BE2C (cell line): Measurements from ENCODE around the gene TECPR1.

Experiments
- DNase-seq: peaks from one replicate; pipeline ENCODE4 v3.0.0-alpha.2; 2020
- H3K27me3 ChIP-seq: fragments of 250-450 bp; sonication (Bioruptor Pico); 2 replicates; pipeline ENCODE4 v1.5.1; 2020; ENCODE audit warnings: mild to moderate bottlenecking
- H3K36me3 ChIP-seq: fragments of 250-450 bp; sonication (Bioruptor Pico); 2 replicates; pipeline ENCODE4 v1.5.1; 2020; ENCODE audit warnings: mild to moderate bottlenecking
- H3K4me1 ChIP-seq: fragments of 250-450 bp; sonication (Bioruptor Pico); 2 replicates; pipeline ENCODE4 v1.5.1; 2020
- H3K4me3 ChIP-seq: 2 replicates; pipeline ENCODE4 v1.5.1; 2011; ENCODE audit warnings: low read depth, low read length
- H3K9me3 ChIP-seq: fragments of 250-450 bp; sonication (Bioruptor Pico); 2 replicates; pipeline ENCODE4 v1.5.1; 2020
- CTCF ChIP-seq: IDR thresholded peaks from 2 replicates; pipeline ENCODE4 v1.5.1; 2012; ENCODE audit warnings: mild to moderate bottlenecking, low read depth, low read length

TECPR1 gene

GRCh38 chr7:98187138-98187502 is 64.9 kb downstream of the TECPR1 start:
- H3K4me1 ChIP-seq, result no peaks in the 10 kb centered on the region
- peaks cover 9% of the 10 kb centered on the region for H3K36me3 ChIP-seq
- H3K27me3 ChIP-seq, result no peaks in the 10 kb centered on the region
- no peak for TF ChIP-seq CTCF
- no peak for DNase-seq
- H3K4me3 ChIP-seq, result no peak overlapping the region
- no peaks in the 10 kb centered on the region for H3K9me3 ChIP-seq

DNA sequence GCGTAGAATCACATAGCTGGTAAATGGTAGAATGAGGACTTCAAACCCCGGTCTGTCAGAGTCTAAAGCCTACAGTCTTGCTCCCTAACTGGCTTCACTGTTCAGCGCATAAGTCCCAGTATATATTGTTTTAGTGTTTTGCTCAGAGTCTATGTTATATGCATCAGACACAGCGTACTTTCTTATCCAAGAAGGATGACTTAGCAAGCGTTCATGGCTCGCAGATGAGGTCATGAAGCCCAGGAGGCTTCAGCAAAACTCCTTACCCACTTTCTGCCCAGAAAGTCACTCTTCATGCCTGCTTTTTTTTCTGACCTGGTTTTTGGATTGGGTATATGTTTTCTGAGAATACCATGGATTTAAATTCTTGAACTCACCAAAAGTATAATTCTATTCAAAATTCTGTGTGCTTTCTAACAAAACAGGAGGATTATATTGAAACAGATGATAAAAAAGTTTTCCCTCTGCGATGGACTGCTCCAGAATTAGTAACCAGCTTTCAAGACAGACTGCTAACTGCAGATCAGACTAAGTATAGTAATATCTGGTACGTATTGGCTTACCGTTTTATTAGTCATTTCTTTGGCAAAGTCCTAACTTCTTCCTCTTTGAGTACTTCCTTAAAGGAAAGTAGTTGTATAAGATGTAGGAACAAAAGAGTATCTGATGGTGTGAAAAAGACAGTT is 65.4 kb downstream of the TECPR1 start:
- Histone ChIP-seq H3K4me3 (no peak overlapping the region), H3K9me3 (no peaks in the 10 kb centered on the region), H3K4me1 (no peaks in the 10 kb centered on the region), H3K36me3 (peaks cover 6% of the 10 kb centered on the region), H3K27me3 (no peaks in the 10 kb centered on the region)
- no peak for TF ChIP-seq CTCF
- no peak for DNase-seq

GRCh38 chr7:98185101-98185500 is 66.9 kb downstream of the TECPR1 start:
- Histone ChIP-seq H3K9me3 (no peaks in the 10 kb centered on the region), H3K27me3 (no peaks in the 10 kb centered on the region), H3K36me3 (no peaks in the 10 kb centered on the region), H3K4me3 (no peak overlapping the region), H3K4me1 (no peaks in the 10 kb centered on the region)
- DNase-seq, result no peak
- no peak for TF ChIP-seq CTCF

- no peaks in the 10 kb centered on the region for H3K27me3 ChIP-seq
- H3K4me1 ChIP-seq, result no peaks in the 10 kb centered on the region
- no peaks in the 10 kb centered on the region for H3K9me3 ChIP-seq
- no peak overlapping the region for H3K4me3 ChIP-seq
- no peak for DNase-seq
- TF ChIP-seq CTCF, result no peak
- H3K36me3 ChIP-seq, result no peaks in the 10 kb centered on the region
These were observed 71.3 kb downstream of the TECPR1 start for GRCh38 chr7:98180751-98181150.

- Histone ChIP-seq H3K4me1 (no peaks in the 10 kb centered on the region), H3K27me3 (no peaks in the 10 kb centered on the region), H3K9me3 (no peaks in the 10 kb centered on the region), H3K36me3 (no peaks in the 10 kb centered on the region), H3K4me3 (no peak overlapping the region)
- TF ChIP-seq CTCF, result no peak
- DNase-seq, result no peak
These were observed 73.1 kb downstream of the TECPR1 start for GRCh38 chr7:98178762-98179490.

GRCh38 chr7:98178321-98178720 is 73.7 kb downstream of the TECPR1 start:
- Histone ChIP-seq H3K36me3 (no peaks in the 10 kb centered on the region), H3K4me1 (no peaks in the 10 kb centered on the region), H3K4me3 (no peak overlapping the region), H3K9me3 (no peaks in the 10 kb centered on the region), H3K27me3 (no peaks in the 10 kb centered on the region)
- no peak for TF ChIP-seq CTCF
- DNase-seq, result no peak
